ENCODE measurements around the gene MYO1G.
"Not testable (repeated sequence)": the region's sequence is repeated elsewhere in the genome, so short reads cannot be mapped to it uniquely, and the experiment has no call there.

MYO1G gene

GRCh38 chr7:44998153-44998871, 19.5 kb upstream of the MYO1G start:
- DNase-seq, result no peak

- no peak for DNase-seq
Observed at GRCh38 chr7:44995555-44996493, 17.0 kb upstream of the MYO1G start.

GRCh38 chr7:44994877-44995554, 16.2 kb upstream of the MYO1G start:
- no peak for DNase-seq

- DNase-seq, result not testable (repeated sequence)
Observed at GRCh38 chr7:44992004-44992795, 13.4 kb upstream of the MYO1G start.

- peak; percentile 15 for DNase-seq
Observed at GRCh38 chr7:44990109-44991023, 11.6 kb upstream of the MYO1G start.

GRCh38 chr7:44989132-44989531, 10.3 kb upstream of the MYO1G start:
- DNase-seq, result no peak

GRCh38 chr7:44988701-44989100, 9.9 kb upstream of the MYO1G start:
- no peak for DNase-seq

GRCh38 chr7:44987996-44988395, 9.2 kb upstream of the MYO1G start:
- no peak for DNase-seq

GRCh38 chr7:44987457-44987856, 8.6 kb upstream of the MYO1G start:
- DNase-seq, result no peak

- DNase-seq, result peak; percentile 89
Observed at GRCh38 chr7:44986218-44987053, 7.6 kb upstream of the MYO1G start.

GRCh38 chr7:44985900-44986217, 7.0 kb upstream of the MYO1G start:
- DNase-seq, result no peak

GRCh38 chr7:44985033-44985695, 6.3 kb upstream of the MYO1G start:
- DNase-seq, result no peak

GRCh38 chr7:44984478-44984758, 5.6 kb upstream of the MYO1G start:
- no peak for DNase-seq

- DNase-seq, result no peak
Observed at GRCh38 chr7:44983742-44984477, 5.1 kb upstream of the MYO1G start.

GRCh38 chr7:44982970-44983369, 4.2 kb upstream of the MYO1G start:
- DNase-seq, result no peak

- no peak for DNase-seq
Observed at GRCh38 chr7:44982535-44982923, 3.7 kb upstream of the MYO1G start.

GRCh38 chr7:44981035-44981706, 2.4 kb upstream of the MYO1G start:
- DNase-seq, result no peak

GRCh38 chr7:44980393-44981034, 1.7 kb upstream of the MYO1G start:
- DNase-seq, result no peak
